ENCODE data around the gene SCARB1.

The SCARB1 gene

GRCh38 chr12:124732275-124733075, 131.2 kb downstream of the SCARB1 start:
- TF ChIP-seq CTCF (IDR thresholded peaks at IDR 0.05), result no peak
- H3K4me1 ChIP-seq (ENCODE audit: control insufficient read depth in 1 of 2, insufficient read depth in 1 of 2, low read depth in 1 of 2, low read length in 1 of 2), result peaks cover 13 to 15% of the 10 kb centered on the region in 2 experiments
- no peaks in the 10 kb centered on the region for H3K36me3 ChIP-seq
- no peak overlapping the region for H3K4me3 ChIP-seq (ENCODE audit: low read depth in 1 of 2, low read length in 1 of 2)
- no peaks in the 10 kb centered on the region for H3K27me3 ChIP-seq
- H3K27ac ChIP-seq, result no peak overlapping the region
- no peaks in the 10 kb centered on the region for H3K9me3 ChIP-seq

- peaks cover 19 to 21% of the 10 kb centered on the region in 2 experiments for H3K4me1 ChIP-seq (ENCODE audit: control insufficient read depth in 1 of 2, insufficient read depth in 1 of 2, low read depth in 1 of 2, low read length in 1 of 2)
- H3K4me3 ChIP-seq (ENCODE audit: low read depth in 1 of 2, low read length in 1 of 2), result no peak overlapping the region
- H3K27ac ChIP-seq, result no peak overlapping the region
- H3K27me3 ChIP-seq, result no peaks in the 10 kb centered on the region
- no peaks in the 10 kb centered on the region for H3K36me3 ChIP-seq
- H3K9me3 ChIP-seq, result no peaks in the 10 kb centered on the region
- TF ChIP-seq CTCF (IDR thresholded peaks at IDR 0.05), result no peak
Measured at GRCh38 chr12:124731869-124732268, 131.8 kb downstream of the SCARB1 start.

- Histone ChIP-seq H3K36me3 (no peaks in the 10 kb centered on the region), H3K27me3 (no peaks in the 10 kb centered on the region), H3K4me1 (ENCODE audit: control insufficient read depth in 1 of 2, insufficient read depth in 1 of 2, low read depth in 1 of 2, low read length in 1 of 2) (peaks cover 22% of the 10 kb centered on the region in 2 experiments), H3K27ac (no peak overlapping the region), H3K9me3 (no peaks in the 10 kb centered on the region), H3K4me3 (ENCODE audit: low read depth in 1 of 2, low read length in 1 of 2) (no peak overlapping the region)
- TF ChIP-seq CTCF (IDR thresholded peaks at IDR 0.05), result no peak
Measured at GRCh38 chr12:124730455-124730932, 133.2 kb downstream of the SCARB1 start.

GRCh38 chr12:124727922-124728321, 135.7 kb downstream of the SCARB1 start:
- H3K4me1 ChIP-seq (ENCODE audit: control insufficient read depth in 1 of 2, insufficient read depth in 1 of 2, low read depth in 1 of 2, low read length in 1 of 2), result peaks cover 10 to 14% of the 10 kb centered on the region in 2 experiments

GRCh38 chr12:124727264-124727800, 136.3 kb downstream of the SCARB1 start:
- Histone ChIP-seq H3K4me1 (ENCODE audit: control insufficient read depth in 1 of 2, insufficient read depth in 1 of 2, low read depth in 1 of 2, low read length in 1 of 2) (peaks cover 10 to 14% of the 10 kb centered on the region in 2 experiments), H3K27ac (peak overlapping the region; percentile 39)
- TF ChIP-seq CTCF (IDR thresholded peaks at IDR 0.05), result no peak

More at GRCh38 chr12:124727922-124728321, 135.7 kb downstream of the SCARB1 start:
- peak overlapping the region in 1 of 2 experiments; percentile 44 for H3K4me3 ChIP-seq (ENCODE audit: low read depth in 1 of 2, low read length in 1 of 2)
- no peaks in the 10 kb centered on the region for H3K9me3 ChIP-seq
- TF ChIP-seq CTCF (IDR thresholded peaks at IDR 0.05), result no peak
- H3K27me3 ChIP-seq, result no peaks in the 10 kb centered on the region
- H3K36me3 ChIP-seq, result no peaks in the 10 kb centered on the region
- no peak overlapping the region for H3K27ac ChIP-seq

More at GRCh38 chr12:124727264-124727800, 136.3 kb downstream of the SCARB1 start:
- H3K4me3 ChIP-seq (ENCODE audit: low read depth in 1 of 2, low read length in 1 of 2), result peak overlapping the region; percentile 20 to 44
- H3K27me3 ChIP-seq, result no peaks in the 10 kb centered on the region
- H3K9me3 ChIP-seq, result no peaks in the 10 kb centered on the region
- no peaks in the 10 kb centered on the region for H3K36me3 ChIP-seq
